HG02798 (cell line): ENCODE measurements around the gene ZNF106.

Experiments
- ATAC-seq: cut with Tn5 transposase; IDR thresholded peaks from one replicate; pipeline ENCODE4 v1.9.1; 2021; ENCODE audit warnings: mild to moderate bottlenecking; ENCODE audit not compliant: unreplicated experiment, poor library complexity

The ZNF106 gene

GRCh38 chr15:42373936-42374335 lies 117.0 kb downstream of the ZNF106 start:
- ATAC-seq = no peak

- no peak for ATAC-seq
Measured at GRCh38 chr15:42373274-42373673, 117.7 kb downstream of the ZNF106 start.

GRCh38 chr15:42371096-42371495 lies 119.8 kb downstream of the ZNF106 start:
- no peak for ATAC-seq

- ATAC-seq = no peak
Measured at GRCh38 chr15:42368096-42368495, 122.8 kb downstream of the ZNF106 start.

- ATAC-seq = no peak
Measured at GRCh38 chr15:42367041-42367440, 123.9 kb downstream of the ZNF106 start.

GRCh38 chr15:42365921-42366550 lies 124.9 kb downstream of the ZNF106 start:
- ATAC-seq = no peak

- no peak for ATAC-seq
Measured at GRCh38 chr15:42364529-42364928, 126.4 kb downstream of the ZNF106 start.

GRCh38 chr15:42363942-42364341 lies 127.0 kb downstream of the ZNF106 start:
- ATAC-seq = no peak

GRCh38 chr15:42363487-42363886 lies 127.5 kb downstream of the ZNF106 start:
- ATAC-seq = no peak
